Measurements from ENCODE around the gene WWOX.

The WWOX gene

GRCh38 chr16:79100447-79100846 is 1001.0 kb downstream of the WWOX start:
- DNase-seq (ENCODE audit: low spot score) = no peak

DNA sequence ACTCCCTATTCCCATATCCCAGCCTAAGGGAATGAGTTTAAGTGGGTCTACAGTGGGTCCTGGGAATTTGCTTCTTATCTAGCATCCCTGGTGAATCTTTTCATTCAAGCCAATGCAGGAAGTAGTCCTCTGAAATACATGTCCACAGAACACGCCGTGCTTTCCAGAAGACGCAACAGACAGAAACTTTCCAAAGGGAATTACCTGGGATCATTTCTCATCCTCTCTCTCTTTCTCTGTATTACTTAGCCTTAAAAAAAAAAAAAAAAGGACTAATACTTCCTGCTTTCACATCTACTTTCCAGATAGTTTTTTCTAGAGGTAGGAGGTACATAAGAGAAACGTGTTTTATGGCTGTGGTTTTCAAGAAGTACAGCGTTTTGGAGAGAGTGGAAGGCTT is 1002.0 kb downstream of the WWOX start:
- DNase-seq (ENCODE audit: low spot score) = no peak

DNA sequence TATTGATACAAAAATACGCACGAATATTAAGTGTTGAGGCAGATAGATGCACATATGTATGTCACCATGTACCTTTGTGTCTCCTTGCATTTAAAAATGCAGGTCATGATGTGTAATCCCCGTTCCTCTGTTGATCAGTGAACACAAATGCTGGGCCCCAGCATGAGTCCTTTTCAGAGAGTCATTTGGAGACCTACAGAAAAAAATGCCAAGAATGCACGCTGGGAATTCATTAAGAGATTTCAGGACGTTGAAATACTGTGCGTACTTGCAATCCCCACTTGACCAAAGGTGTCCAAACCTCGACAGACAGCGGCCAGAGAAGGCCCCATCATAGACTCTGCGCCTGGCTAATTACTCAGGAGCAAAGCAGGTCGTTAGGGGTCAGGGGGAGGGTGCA is 1005.1 kb downstream of the WWOX start:
- no peak for DNase-seq (ENCODE audit: low spot score)

- no peak for DNase-seq (ENCODE audit: low spot score)
Measured at GRCh38 chr16:79107301-79107700, 1007.8 kb downstream of the WWOX start.

GRCh38 chr16:79109771-79110170 is 1010.3 kb downstream of the WWOX start:
- no peak for DNase-seq (ENCODE audit: low spot score)

GRCh38 chr16:79110242-79110641 is 1010.8 kb downstream of the WWOX start:
- no peak for DNase-seq (ENCODE audit: low spot score)

DNA sequence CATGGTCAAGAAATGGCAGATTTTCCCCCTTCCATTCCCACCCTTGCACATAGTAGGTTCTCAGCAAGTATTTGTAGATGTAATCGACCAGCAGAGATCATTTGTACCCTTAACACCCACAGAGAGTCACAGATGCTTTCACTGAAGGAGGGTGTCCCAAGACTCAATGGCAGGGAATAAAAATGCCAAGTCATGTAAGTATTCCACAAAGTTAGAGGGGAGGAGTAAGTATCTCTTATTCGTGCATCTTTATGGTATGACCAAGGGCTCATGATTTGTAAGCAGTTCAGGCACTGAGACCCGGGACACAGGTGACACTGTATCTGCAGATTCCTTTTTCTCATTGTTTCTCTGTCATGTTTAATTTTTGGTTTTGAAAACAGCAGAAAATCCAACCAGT is 1011.5 kb downstream of the WWOX start:
- no peak for DNase-seq (ENCODE audit: low spot score)

GRCh38 chr16:79112462-79112861 is 1013.0 kb downstream of the WWOX start:
- DNase-seq (ENCODE audit: low spot score) = no peak

DNA sequence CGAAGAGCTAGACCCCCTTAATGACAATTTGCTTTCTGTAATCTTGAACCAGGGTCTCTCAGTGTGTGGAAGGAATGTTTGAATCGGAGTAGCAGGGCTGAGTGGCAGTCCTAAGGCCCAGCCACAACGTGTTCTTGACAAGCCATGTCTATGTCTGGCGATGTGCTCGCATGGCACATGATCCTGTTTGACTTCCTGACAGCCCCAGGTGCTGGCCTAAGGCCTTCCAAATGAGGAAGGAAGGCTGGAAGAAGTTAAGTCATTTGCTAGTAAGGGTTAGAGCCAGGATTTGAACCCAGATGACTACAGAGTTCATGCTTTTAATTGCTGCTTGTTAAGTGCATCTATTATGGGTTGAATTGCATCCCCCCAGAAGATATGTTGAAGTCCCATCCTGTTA is 1014.4 kb downstream of the WWOX start:
- DNase-seq (ENCODE audit: low spot score) = no peak

DNA sequence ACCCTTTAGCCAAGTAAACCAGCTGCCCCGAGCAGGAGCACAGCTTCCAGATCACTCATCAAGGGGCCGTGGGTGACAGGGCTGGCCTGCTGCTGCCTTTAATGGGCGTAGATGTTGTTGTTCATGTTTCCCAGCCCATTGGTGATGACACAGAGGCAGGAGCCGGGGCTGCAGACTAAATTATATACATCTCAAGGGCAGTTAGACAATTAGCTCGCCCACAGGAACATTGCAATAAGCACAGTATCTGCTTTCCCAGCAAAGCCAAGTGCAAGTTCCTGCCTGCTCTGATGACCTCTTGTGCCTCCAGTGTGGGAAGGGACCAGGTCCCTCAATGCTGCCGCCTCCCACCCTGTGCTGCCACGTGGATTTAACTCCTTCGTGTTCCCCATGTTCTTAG is 1015.3 kb downstream of the WWOX start:
- DNase-seq (ENCODE audit: low spot score) = no peak

DNA sequence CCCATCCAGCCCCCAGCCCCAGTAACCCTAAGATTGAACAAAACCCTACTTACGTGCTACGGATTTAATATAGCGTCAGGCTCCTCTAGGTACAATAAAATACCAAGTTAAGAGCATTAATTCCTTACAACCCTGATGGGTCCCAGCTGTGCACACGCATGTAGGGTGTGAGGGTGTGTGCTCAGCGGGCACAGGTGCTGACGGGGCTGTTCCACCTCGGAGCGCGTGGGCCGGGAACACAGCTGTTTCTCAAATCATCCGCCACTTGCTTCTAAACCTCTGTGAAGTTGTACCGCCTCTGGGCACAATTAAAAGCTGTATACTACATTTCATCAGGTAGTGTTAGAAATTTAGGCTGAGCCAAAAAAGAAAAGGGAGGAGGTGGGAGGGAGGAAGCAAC is 1022.5 kb downstream of the WWOX start:
- DNase-seq (ENCODE audit: low spot score) = no peak

- no peak for DNase-seq (ENCODE audit: low spot score)
Measured at GRCh38 chr16:79122343-79122742, 1022.9 kb downstream of the WWOX start.

- no peak for DNase-seq (ENCODE audit: low spot score)
Measured at GRCh38 chr16:79124016-79124756, 1024.7 kb downstream of the WWOX start.

DNA sequence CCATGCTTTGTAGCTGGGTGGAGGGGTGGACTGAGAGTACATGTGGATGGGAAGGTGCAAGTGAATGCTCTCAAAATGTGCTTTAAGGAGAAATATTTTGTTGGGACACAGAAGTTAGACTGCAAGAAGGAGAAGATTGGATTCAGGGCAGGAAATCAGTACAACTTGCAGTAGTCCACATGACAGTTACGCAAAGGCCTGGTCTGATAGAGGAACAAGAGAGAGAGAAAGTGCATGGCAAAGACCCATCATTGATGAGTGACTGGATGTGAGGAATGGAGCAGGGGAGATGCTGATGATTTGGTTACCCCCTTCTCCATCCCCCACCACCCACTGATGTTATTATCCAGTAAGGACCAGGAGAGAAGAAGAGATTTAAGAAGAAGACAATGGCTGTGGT is 1028.3 kb downstream of the WWOX start:
- no peak for DNase-seq (ENCODE audit: low spot score)

GRCh38 chr16:79128706-79129105 is 1029.3 kb downstream of the WWOX start:
- no peak for DNase-seq (ENCODE audit: low spot score)

- no peak for DNase-seq (ENCODE audit: low spot score)
Measured at GRCh38 chr16:79130616-79131015, 1031.2 kb downstream of the WWOX start.

- DNase-seq (ENCODE audit: low spot score) = no peak
Measured at GRCh38 chr16:79131321-79132075, 1032.0 kb downstream of the WWOX start.

- no peak for DNase-seq (ENCODE audit: low spot score)
Measured at GRCh38 chr16:79132701-79133100, 1033.2 kb downstream of the WWOX start.

- DNase-seq (ENCODE audit: low spot score) = no peak
Measured at GRCh38 chr16:79134300-79134699, 1034.8 kb downstream of the WWOX start.

- no peak for DNase-seq (ENCODE audit: low spot score)
Measured at GRCh38 chr16:79136955-79137354, 1037.5 kb downstream of the WWOX start.

DNA sequence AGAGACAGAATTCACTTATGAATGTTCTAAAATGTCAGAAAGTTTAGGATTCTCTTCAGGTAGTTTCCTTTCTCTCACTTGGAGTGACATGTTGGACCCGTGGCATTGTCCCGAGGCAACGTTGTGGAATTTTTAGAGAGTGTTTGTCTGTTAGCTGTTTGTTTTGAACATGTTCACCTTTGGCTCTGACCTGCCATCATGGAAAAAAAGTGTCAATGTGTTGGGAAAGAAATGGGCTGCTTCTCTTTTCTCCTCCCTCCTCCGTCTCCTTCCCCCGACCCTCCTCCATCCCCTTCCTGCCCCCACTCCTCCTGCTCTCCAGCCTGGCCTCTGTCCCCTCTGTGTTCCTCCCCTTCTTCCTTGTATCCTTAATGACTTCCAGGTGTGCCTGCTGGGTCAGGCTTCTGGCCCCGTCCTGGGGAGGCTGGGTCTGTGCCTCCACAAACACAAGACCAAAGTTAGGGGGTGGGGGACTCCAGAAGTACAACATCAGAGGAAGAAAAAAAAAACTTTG is 1038.0 kb downstream of the WWOX start:
- no peak for DNase-seq (ENCODE audit: low spot score)

GRCh38 chr16:79139799-79140198 is 1040.3 kb downstream of the WWOX start:
- no peak for DNase-seq (ENCODE audit: low spot score)

DNA sequence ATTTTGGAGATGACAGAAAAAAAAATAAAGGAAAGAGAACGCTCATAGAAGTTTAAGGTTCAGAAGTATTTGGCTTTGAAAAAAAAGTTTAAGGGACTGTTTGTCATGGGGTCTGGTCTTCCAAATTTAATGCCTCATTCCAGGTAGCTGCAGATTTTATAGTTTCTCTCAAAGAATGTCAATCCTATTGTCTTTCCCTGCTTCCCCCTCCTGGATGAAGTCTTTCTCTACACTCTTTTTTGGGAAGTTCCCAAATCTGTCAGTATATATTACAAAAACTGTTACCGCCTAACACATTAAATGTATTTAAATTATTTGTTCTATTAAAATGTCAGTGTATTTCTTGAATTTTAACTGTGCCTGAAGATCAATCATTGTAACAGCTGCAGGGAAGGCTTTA is 1043.6 kb downstream of the WWOX start:
- no peak for DNase-seq (ENCODE audit: low spot score)

GRCh38 chr16:79150151-79150550 is 1050.7 kb downstream of the WWOX start:
- DNase-seq (ENCODE audit: low spot score) = no peak
